HG03575 (cell line): ENCODE measurements around the gene ZNF587.
A peak's percentile ranks its signal among the peaks of the same experiment; 100 is the strongest.
"Not testable (repeated sequence)": the region's sequence is repeated elsewhere in the genome, so short reads cannot be mapped to it uniquely, and the experiment has no call there.

Experiments used
- ATAC-seq: cut with Tn5 transposase; IDR thresholded peaks from one replicate; pipeline ENCODE4 v1.9.1; 2021; ENCODE audit not compliant: unreplicated experiment, insufficient number of reproducible peaks, low FRiP score; ENCODE audit errors: extremely low read depth

ZNF587 gene

DNA sequence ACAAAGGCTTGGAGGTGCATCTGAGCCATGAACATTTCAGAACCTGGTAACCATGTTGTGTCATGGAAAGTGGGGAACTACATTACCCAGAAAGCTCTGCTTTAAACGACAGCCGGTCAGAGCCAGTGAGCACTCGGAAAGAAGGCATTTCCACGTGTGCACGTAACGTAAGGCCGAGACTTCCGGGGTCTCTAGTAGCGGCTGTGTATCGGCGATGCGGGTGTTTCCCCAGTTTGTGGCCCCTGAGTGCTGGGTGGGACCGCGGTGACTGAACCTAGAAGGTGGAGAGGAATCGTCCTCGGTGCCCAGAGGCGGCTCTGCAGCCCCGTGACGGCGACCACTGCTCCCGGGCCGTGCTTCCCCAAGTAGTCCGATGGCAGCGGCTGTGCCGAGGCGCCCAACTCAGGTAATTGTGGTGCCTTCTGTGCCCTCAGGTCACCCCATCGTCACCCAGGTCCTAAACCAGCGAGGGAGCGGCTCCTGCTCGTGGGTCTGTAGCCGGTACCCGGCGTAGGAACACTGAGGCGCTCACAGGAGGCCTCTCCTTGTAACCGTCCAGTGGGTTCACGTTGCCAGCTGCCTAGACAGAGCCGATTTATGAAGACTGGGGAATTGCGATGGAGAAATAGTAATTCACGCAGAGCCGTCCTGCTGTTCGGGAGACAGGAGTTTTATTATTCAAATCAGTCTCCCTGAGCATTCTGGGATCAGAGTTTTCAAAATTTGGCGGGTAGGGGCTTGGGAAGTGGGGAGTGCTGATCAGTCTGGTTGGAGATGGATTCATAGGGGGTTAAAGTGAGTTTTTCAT, at the start of gene ZNF587:
TSS of gene ZNF587 (plus strand) at position 194 of the 808 bp plus-strand sequence. CDS start at position 374, 180 bp downstream.
- peak; percentile 80 for ATAC-seq

DNA sequence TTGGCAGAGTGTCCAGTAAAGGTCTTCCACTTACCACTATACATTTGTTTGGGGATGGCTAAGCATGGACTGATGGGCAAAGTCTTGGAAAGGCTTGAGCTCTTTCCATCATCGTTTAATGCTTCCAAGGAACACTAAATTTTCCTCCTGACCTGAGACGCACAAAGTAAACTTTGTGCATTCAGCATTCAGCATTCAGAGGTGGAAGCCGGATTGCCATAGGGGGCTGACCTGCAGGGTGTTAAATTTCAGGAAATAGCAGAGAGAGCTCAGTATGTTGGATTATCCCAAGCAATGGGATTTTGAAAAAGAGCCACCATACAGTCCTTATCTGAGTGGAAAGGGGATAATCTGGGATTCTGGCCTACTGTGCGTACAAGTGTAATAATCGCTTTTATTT, 49.0 kb upstream of the ZNF587 start:
- ATAC-seq = no peak

DNA sequence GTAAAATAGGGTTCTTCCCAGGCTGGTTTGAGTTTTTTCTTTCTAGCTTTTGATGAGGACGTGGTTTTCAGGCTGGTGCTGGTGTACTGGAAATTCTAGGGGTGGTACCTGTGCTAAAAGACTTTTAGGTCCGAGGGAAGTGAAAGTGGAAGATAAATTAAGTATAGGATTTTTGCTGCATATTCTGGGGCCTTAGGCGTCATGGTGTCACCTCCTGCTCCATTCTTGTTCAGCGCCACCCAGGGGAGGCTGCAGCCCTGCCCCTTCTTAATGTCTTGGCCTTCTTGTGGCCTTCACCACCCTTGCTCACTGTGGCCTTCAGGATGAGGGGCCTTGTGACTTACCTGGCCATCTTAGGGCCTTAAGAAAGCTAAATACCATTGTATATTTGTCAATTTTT, 47.4 kb upstream of the ZNF587 start:
- ATAC-seq = no peak

DNA sequence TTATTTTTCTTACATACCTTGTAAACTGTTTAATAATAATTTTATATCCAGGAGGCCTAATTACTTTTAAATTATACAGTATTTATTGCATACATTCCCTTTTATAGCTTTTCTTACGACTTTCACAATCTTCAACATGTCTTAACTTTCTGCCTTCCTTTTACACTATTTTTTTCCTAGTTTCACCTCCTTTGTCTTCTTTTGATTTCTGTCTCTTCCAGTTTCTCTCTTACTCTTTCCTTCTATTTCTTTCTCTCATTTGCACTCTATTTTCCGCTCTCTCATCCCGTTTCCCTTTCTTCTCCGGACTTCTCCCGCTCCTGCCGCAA, 46.4 kb upstream of the ZNF587 start:
- ATAC-seq = no peak

DNA sequence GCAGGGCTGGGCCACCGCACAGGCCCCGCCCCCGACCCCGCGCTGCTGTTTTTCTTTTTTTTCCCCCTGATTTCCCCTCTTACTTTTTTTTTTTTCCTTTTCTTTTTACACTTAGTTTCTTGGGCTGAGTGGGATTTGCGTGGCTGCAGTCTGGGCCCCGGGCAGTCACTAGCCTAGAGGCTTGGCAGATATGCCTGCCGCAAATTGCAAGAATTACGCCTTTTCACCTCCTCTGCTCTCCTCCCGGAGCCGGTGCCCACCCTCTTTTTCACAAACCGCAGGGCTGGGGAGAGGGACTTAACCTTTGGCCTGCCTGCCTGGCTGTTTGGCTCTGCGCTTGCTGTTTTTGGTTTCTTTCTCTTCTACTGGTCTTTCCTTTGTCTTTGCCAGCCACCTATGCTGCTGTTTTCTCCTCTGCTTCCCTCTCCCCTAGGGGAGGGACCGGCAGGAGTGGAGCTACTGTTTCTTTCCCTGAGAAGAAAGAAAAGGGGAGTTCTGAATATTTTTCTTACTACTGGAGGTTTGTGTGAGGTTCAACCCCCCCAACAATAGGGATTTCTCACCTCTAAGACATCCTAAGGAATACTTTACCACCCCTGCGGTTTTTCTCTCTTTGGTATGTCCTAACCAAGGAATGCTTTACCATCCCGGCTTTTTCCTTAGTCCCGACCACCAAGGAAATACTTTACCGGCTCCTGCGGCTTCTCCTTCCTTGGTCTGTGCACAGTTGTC, 45.9 kb upstream of the ZNF587 start:
- ATAC-seq = no peak

DNA sequence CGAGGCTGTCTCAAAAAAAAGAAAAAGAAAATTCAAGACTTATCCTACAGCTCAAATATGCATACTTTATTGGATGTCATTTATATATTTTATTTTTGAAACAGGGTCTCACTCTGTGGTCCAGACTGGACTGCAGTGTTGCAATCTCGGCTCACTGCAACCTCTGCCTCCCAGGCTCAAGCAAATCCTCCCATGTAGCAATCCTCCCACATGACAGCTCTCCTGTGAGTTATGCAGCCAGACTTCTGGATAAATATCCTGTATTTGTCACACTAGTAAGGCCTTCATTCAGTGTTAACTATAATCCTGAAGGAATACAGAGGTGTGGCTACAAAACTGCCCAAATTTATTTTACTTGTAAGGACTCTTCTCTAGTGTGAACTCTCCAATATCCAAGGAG, 42.1 kb upstream of the ZNF587 start:
- ATAC-seq = no peak

DNA sequence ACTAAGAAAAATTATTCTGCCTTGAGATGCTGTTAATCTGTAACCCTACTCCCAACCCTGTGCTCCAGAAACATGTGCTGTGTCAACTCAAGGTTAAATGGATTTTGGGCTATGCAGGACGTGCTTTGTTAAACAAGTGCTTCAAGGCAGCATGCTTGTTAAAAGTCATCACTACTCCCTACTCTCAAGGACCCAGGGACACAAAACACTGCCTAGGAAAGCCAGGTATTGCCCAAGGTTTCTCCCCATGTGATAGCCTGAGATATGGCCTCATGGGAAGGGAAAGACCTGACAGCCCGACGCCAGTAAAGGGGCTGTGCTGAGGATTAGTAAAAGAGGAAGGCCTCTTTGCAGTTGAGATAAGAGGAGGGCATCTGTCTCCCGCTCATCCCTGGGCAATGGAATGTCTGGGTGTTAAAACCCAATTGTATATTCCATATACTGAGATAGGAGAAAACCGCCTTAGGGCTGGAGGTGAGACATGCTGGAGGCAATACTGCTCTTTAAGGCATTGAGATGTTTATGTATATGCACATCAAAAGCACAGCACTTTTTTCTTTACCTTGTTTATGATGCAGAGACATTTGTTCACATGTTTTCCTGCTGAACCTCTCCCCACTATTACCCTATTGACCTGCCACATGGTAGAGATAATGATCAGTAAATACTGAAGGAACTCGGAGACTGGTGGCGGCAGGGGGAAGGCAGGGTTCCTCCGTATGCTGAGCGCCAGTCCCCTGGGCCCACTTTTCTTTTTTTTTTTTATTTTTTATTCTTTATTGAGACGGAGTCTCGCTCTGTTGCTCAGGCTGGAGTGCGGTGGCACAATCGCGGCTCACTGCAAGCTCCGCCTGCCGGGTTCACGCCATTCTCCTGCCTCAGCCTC, 39.0 kb upstream of the ZNF587 start:
- not testable (repeated sequence) for ATAC-seq

DNA sequence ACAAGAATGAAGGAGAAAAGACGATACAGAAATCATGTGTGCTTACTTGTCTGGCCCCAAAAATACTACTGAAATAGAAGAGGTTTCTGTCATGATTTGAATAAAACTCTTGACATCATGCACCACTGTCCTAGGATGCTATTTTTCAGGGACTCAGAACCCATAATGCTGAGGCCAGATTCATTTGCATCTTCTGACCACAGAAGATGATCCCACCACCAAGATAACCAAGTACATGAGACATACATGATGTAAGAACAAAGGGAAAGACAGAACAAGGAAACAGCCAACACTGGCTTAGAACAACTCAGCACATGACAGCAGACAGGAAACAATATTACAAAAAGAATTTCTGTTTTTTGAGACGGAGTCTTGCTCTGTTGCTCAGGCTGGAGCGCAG, 37.4 kb upstream of the ZNF587 start:
- no peak for ATAC-seq

DNA sequence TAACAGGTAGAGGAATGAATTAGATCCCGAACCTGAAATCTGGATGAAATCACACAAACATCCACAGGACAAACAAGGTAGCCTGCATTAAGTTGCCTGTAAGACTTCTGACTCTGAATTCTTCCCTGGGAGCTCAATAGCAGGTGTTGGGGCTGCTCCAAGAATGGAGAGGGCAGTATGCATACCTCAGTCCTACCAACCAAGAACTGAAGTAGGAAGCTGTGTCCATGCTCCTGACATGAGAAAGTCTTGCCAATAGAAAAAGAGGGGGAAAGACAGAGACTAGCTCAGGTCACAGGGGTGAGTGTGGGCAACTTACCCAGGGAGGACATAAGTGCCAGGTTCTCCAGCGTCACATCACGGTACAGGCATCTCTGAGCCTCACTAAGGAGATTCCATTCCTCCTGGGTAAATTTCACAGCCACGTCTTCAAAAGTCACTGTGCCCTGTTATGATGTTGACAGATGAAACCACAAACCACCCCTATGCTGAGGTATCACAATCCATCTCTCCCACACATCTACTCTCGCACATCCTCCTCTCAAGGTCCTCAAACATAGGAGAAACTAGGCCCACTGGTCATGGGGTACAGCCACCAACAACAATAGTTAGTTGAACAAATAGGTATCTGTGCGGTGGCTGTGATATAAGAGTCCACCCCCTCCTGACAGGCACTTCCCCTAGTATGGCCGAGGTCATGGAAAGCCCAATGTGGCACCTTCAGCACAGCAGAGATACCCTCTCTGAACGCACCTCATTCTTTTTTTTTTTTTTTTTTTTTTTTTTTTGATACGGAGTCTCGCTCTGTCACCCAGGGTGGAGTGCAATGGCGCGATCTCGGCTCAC, 36.5 kb upstream of the ZNF587 start:
- ATAC-seq = not testable (repeated sequence)

DNA sequence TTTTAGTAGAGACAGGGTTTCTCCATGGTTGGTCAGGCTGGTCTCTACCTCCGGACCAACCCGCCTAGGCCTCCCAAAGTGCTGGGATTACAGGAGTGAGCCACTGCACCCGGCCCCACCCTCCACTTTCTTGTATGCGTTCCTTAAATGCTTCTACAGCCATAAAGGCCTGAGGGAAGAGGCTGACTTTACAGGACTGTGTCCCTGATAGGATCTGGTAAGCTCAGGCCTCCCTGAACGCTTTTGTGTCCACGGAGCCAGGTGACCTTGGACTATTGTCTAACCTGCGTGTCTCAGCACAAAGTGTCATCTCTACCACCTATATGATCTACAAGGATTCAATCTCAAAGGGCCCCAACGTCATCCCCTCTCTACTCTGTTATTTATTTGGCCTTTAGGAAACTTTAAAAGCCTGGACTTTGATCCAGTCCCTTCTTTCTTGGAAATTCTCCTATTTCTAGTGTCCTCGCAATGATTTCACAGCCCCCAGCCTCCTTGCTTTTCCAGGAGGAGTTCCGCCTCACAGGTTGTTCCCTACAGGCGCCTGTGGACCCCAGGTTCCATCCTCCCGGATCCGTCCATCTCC, 35.6 kb upstream of the ZNF587 start:
- ATAC-seq = no peak

DNA sequence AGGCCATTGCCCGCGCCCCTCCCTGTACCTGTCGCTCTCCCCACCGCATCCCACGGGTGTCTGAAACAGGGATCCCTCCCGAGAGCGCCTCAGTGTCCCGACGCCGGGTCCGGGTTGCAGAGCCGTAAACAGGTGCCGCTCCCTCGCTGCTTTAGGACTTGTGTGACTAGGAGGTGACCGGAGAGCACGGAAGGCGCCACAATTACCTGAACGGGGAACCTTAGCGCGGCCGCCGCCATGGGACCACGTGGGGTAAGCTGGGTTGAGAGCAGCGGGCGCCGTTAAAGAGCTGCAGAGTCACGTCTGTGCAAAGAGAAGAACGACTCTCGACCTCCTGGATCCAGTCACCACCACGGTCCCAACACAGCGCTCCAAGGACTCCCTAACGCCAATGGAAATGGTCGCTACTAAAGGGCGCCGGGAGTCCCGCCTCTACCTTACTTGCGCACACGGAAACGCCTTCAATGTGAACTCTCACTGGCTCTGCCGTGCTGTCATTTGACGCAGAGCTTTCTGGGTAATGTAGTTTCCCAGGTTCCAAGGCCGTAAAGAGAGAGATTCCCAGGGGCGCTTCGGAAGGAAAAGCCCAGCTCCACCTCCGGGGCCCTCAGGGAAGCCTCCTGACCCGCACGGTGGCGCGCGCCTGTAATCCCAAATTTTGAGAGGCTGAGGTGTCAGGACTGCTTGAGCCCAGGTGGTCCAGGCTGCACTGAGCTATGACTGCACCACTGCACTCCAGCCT, 35.0 kb upstream of the ZNF587 start, which contains the start of gene ZNF552:
TSS of gene ZNF552 (minus strand) at position 409 of the 742 bp plus-strand sequence. CDS start at position 239, 170 bp downstream.
- ATAC-seq = no peak

DNA sequence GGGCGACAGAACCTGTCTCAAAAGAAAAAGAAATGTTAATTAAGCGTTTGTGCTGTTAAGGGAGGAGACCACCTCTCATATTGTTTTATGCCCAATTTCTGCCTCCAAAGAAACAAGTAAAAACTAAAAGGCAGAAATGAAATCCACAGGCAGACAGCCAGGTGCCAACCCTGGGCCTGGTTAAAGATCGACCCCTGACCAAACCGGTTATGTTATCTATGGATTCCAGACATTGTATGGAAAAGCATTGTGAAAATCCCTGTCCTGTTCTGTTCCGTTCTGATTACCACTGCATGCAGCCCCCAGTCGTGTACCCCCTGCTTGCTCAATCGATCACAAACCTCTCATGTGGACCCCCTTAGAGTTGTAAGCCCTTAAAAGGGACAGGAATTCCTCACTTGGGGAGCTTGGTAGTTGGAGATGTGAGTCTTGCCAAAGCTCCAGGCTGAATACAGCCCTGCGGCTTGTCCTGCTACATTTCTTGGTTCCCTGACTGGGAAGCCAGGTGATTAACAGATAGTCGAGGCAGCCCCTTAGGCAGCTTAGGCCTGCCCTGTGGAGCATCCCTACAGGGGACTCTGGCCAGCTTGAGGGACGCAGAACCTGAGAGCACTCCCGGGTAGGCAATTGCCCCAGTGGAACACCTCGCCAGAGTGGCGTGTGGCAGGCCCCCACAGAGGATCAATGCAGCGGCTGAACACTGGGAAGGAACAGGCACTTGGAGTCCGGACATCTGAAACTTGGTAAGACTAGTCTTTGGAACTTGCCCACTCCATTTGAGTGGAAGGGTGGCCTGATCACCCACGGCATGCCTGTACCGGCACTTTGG, 34.2 kb upstream of the ZNF587 start:
- ATAC-seq = no peak

DNA sequence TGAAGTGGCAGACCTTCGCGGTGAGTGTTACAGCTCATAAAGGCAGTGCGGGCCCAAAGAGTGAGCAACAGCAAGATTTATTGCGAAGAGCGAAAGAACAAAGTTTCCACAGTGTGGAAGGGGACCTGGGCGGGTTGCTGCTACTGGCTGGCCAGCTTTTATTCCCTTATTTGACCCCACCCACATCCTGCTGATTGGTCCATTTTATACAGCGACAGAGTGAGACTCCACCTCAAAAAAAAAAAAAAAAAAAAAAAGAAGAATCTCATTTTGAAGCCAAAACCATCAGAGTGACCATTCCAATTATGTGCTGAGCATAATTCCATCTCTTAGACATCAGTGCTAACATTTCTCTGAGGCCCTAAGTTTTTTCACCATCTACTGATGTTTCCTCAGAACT, 33.0 kb upstream of the ZNF587 start:
- ATAC-seq = no peak

DNA sequence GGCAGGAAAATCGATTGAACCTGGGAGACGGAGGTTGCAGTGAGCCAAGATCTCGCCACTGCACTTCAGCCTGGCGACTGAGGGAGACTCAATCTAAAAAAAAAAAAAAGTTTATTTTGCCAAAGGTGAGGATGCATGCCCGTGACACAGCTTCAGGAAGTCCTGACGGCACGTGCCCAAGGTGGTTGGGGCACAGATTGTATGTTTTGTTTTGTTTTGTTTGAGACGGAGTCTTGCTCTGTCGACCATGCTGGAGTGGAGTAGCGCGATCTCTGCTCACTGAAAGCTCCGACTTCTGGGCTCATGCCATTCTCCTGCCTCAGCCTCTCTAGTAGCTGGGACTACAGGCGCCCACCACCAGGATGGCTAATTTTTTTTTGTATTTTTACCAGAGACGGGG, 31.7 kb upstream of the ZNF587 start:
- ATAC-seq = no peak

DNA sequence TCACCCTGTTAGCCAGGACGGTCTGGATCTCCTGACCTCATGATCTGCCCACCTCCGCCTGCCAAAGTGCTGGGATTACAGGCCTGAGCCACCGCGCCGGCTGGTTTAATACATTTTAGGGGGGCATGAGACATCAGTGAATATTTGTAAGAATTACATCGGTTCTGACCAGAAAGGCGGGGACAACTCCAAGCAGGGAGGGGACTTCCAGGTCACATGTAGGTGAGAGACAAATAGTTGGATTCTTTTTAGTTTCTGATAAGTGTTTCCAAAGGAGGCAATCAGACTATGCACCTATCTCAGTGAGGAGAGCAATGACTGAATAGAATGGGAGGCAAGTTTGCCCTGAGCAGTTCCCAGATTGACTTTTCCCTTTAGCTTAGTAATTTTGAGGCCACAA, 31.3 kb upstream of the ZNF587 start:
- ATAC-seq = no peak

DNA sequence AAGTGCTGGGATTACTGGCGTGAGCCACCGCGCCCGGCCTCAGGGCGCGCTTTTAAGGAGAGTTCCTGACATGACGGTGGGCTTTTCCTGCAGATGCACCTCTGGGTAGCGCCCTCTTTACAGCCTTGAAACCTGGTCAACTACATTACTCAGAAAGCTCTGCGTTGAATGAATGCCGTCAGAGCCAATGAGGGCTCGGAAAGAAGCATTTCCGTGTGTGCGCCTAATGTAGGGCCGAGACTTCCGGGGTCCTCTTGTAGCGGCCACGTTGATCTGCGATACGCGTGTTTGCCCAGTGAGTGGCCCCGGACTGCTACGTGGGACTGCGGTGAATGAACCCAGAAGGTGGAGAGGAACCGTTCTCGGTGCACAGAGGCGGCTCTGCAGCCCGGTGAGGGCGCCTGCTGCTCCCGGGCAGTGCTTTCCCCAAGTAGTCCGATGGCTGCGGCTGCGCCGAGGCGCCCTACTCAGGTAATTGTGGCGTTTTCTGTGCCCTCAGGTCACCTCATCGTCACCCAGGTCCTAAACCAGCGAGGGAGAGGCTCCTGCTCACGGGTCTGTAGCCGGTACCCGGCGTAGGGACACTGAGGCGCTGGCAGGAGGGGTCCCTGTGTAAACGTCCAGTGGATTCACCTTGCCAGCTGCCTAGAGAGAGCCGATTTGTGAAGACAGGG, 30.0 kb upstream of the ZNF587 start:
- ATAC-seq = peak; percentile 59
